ENCODE data around the gene SPANXA1.
"Not testable (repeated sequence)": the region's sequence is repeated elsewhere in the genome, so short reads cannot be mapped to it uniquely, and the experiment has no call there.

Gene SPANXA1

GRCh38 chrX:141584638-141585037 is at the start of gene SPANXA1:
SPANXA1 (minus strand) TSS chrX:141584738; CDS start chrX:141584678, 60 bp downstream.
- DNase-seq (ENCODE audit: insufficient read length, low spot score); FAIRE-seq: not testable (repeated sequence)

GRCh38 chrX:141632124-141632523 is 47.6 kb upstream of the SPANXA1 start:
- FAIRE-seq (no peak), DNase-seq (ENCODE audit: insufficient read length, low spot score) (no peak)
- TF ChIP-seq CTCF (IDR thresholded peaks at IDR 0.05; ENCODE audit: insufficient read depth, missing control alignments) = no peak

GRCh38 chrX:141619336-141619735 is 34.8 kb upstream of the SPANXA1 start:
- FAIRE-seq (no peak), DNase-seq (ENCODE audit: insufficient read length, low spot score) (no peak)
- no peak for TF ChIP-seq CTCF (IDR thresholded peaks at IDR 0.05; ENCODE audit: insufficient read depth, missing control alignments)

GRCh38 chrX:141609111-141609510 is 24.6 kb upstream of the SPANXA1 start:
- FAIRE-seq (no peak), DNase-seq (ENCODE audit: insufficient read length, low spot score) (no peak)
- TF ChIP-seq CTCF (IDR thresholded peaks at IDR 0.05; ENCODE audit: insufficient read depth, missing control alignments) = no peak

GRCh38 chrX:141589408-141589807 is 4.9 kb upstream of the SPANXA1 start, which contains the start of gene SPANXA2:
SPANXA2 (plus strand) TSS chrX:141589708; CDS start chrX:141589768, 60 bp downstream.
- FAIRE-seq; DNase-seq (ENCODE audit: insufficient read length, low spot score): not testable (repeated sequence)

GRCh38 chrX:141542551-141542950 is 42.0 kb downstream of the SPANXA1 start:
- FAIRE-seq; DNase-seq (ENCODE audit: insufficient read length, low spot score): not testable (repeated sequence)

Measured in D721Med (cell line).